GM18499 (cell line): ENCODE results near the gene EIF2B1.

Experiments used
- ATAC-seq: cut with Tn5 transposase; IDR thresholded peaks from one replicate; pipeline ENCODE4 v1.9.1; 2021; ENCODE audit warnings: moderate number of reproducible peaks; ENCODE audit not compliant: insufficient read depth, unreplicated experiment

EIF2B1 gene

DNA sequence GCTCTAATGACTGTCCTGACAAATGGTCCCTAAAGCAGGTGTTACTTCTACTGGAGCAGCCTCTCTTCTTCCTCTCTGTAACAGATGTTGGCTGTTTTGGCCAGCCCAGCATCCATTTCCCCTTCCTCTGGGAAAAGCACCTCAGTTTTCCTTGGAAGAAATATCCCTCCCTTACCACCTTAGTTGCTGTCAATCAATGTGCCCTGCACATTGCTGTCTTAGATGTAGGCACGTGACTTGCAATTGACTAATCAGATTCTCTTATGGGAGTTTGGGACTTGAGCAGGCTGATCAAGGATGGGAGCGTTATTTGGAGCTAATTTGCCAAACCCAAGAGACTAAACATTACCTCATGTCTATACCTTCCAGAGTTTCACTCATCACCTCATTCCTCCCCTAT, 61.1 kb downstream of the EIF2B1 start:
- ATAC-seq: no peak

DNA sequence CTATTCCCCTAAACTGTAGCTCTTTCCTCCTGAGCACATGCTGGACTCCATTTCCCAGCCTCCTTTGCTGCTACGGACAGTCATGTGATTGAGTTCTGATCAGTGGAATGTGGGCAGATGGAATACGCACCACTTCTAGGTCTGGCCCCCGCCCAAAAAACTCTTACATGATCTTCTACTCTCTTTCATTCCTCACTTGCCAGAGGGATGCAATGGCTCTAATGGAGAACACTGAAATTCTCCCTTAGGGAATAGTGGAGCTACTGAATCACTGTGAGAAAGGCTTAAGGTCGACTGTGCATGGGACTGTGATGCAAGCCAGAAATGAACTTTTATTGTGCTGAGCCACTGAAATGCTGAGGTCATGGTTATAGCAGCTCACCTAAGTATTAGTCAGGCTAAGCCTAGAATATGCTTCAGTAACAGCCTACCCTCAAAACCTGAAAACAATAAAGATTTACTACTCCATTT, 62.1 kb downstream of the EIF2B1 start:
- no peak for ATAC-seq
